ENCODE data around the gene RHBG. TPM values are rescaled to one million over a fixed set of nuclear protein-coding genes. Genes with fewer than 3 reads are reported as not detected.

The RHBG gene
- polyA plus RNA-seq, 1 donor from 2014 or later: not detected

GRCh38 chr1:156391366-156391677, 22.3 kb downstream of the RHBG start:
- Histone ChIP-seq H3F3A (ENCODE audit: insufficient read depth, low read length, poor library complexity, severe bottlenecking) (no peaks in the 10 kb centered on the region), H3K9me3 (ENCODE audit: low read length) (no peaks in the 10 kb centered on the region), H3K9me2 (ENCODE audit: insufficient read depth, low read length) (no peaks in the 10 kb centered on the region), H4K20me1 (ENCODE audit: insufficient read depth) (no peaks in the 10 kb centered on the region), H3K27me3 (ENCODE audit: insufficient read depth, low read depth, low read length) (peaks cover 27% of the 10 kb centered on the region), H3K9ac (ENCODE audit: low read length) (no peak overlapping the region), H2AFZ (ENCODE audit: low read depth, low read length) (no peak overlapping the region), H3K79me2 (replicated peaks; ENCODE audit: insufficient read depth, low read length) (no peaks in the 10 kb centered on the region), H3K4me2 (ENCODE audit: low read length) (no peak overlapping the region), H3K27ac (ENCODE audit: low read length) (no peak overlapping the region), H3K4me3 (ENCODE audit: low read length) (no peak overlapping the region), H3K36me3 (ENCODE audit: insufficient read depth, low read length) (no peaks in the 10 kb centered on the region)
- no peak for TF ChIP-seq EP300 (conservative IDR thresholded peaks at IDR 0.05; ENCODE audit: poor library complexity, severe bottlenecking)
- no peak for TF ChIP-seq SMC3 (conservative IDR thresholded peaks at IDR 0.05; ENCODE audit: poor library complexity)
- TF ChIP-seq CTCF (IDR thresholded peaks at IDR 0.05; ENCODE audit: poor library complexity, severe bottlenecking): no peak
- TF ChIP-seq EZH2 (IDR thresholded peaks at IDR 0.05; ENCODE audit: borderline replicate concordance, insufficient read depth, low read length, poor library complexity, severe bottlenecking): no peak
- TF ChIP-seq RAD21 (conservative IDR thresholded peaks at IDR 0.05): no peak
- TF ChIP-seq POLR2AphosphoS5 (IDR thresholded peaks at IDR 0.05): no peak
- no peak for TF ChIP-seq MXI1 (conservative IDR thresholded peaks at IDR 0.05; ENCODE audit: poor library complexity, severe bottlenecking)
- TF ChIP-seq TAF1 (IDR thresholded peaks at IDR 0.05; ENCODE audit: low read depth): no peak
- TF ChIP-seq REST (IDR thresholded peaks at IDR 0.05; ENCODE audit: borderline replicate concordance): no peak

GRCh38 chr1:156391701-156392100, 22.7 kb downstream of the RHBG start:
- no peak overlapping the region for H3K9ac ChIP-seq (ENCODE audit: low read length)
- H3K27ac ChIP-seq (ENCODE audit: low read length): no peak overlapping the region
- H3K36me3 ChIP-seq (ENCODE audit: insufficient read depth, low read length): no peaks in the 10 kb centered on the region
- TF ChIP-seq CTCF (IDR thresholded peaks at IDR 0.05; ENCODE audit: poor library complexity, severe bottlenecking) (no peak), SMC3 (conservative IDR thresholded peaks at IDR 0.05; ENCODE audit: poor library complexity) (no peak), REST (IDR thresholded peaks at IDR 0.05; ENCODE audit: borderline replicate concordance) (no peak)
- no peaks in the 10 kb centered on the region for H3K9me3 ChIP-seq (ENCODE audit: low read length)
- no peaks in the 10 kb centered on the region for H3F3A ChIP-seq (ENCODE audit: insufficient read depth, low read length, poor library complexity, severe bottlenecking)
- H3K27me3 ChIP-seq (ENCODE audit: insufficient read depth, low read depth, low read length): peaks cover 25% of the 10 kb centered on the region
- H3K4me2 ChIP-seq (ENCODE audit: low read length): no peak overlapping the region
- H3K79me2 ChIP-seq (replicated peaks; ENCODE audit: insufficient read depth, low read length): no peaks in the 10 kb centered on the region
- H3K9me2 ChIP-seq (ENCODE audit: insufficient read depth, low read length): no peaks in the 10 kb centered on the region
- H3K4me3 ChIP-seq (ENCODE audit: low read length): no peak overlapping the region
- no peak overlapping the region for H2AFZ ChIP-seq (ENCODE audit: low read depth, low read length)
- H4K20me1 ChIP-seq (ENCODE audit: insufficient read depth): no peaks in the 10 kb centered on the region

Data from neural cell (in vitro differentiated cells).